GM12878 (cell line): ENCODE data around the gene RHCE. TPM values are rescaled to one million over a fixed set of nuclear protein-coding genes. Genes with fewer than 3 reads are reported as not detected.
"Not testable (repeated sequence)": the region's sequence is repeated elsewhere in the genome, so short reads cannot be mapped to it uniquely, and the experiment has no call there.

ENCODE experiments used
- ATAC-seq: fragments of 200-7000 bp; cut with Tn5 transposase; 3 replicates; pipeline ENCODE4 v1.9.1; 2020; ENCODE audit warnings: mild to moderate bottlenecking, moderate library complexity
- BruUV-seq: library from RNA; stranded (reverse); fragments of 400-500 nt; replicated peaks from 2 replicates; lab custom pipeline; 2021; lab: Mats Ljungman, UMichigan
- CTCF ChIA-PET: fragments of 300-600 bp; sonication (Branson Sonifier 250); formaldehyde crosslinking; extraction: SDS; loops from one replicate; lab custom pipeline; 2021; ENCODE audit warnings: inconsistent platforms; lab: Yijun Ruan, JAX
- POLR2A ChIA-PET: fragments of 350-600 bp; formaldehyde crosslinking; extraction: SDS; loops from one replicate; lab custom pipeline; 2021; ENCODE audit warnings: inconsistent platforms; lab: Charles Lee
- RAD21 ChIA-PET: fragments of 300-600 bp; sonication (Branson Sonifier 250); formaldehyde crosslinking; loops from one replicate; lab custom pipeline; 2023; ENCODE audit warnings: antibody characterized with exemption; ENCODE audit not compliant: unreplicated experiment; lab: Charles Lee
- SMC1A ChIA-PET: fragments of 300-600 bp; sonication (Branson Sonifier 250); formaldehyde crosslinking; loops from one replicate; lab custom pipeline; 2023; ENCODE audit not compliant: unreplicated experiment, uncharacterized antibody; lab: Charles Lee
- DNase-seq: peaks from one replicate; pipeline ENCODE4 v3.0.0-alpha.2; 2011; ENCODE audit warnings: low read depth, low spot score
- FAIRE-seq: peaks from 3 replicates; lab custom pipeline; 2011; peaks lifted over from hg19 to GRCh38; lab: Jason Lieb, UNC
- H2AFZ ChIP-seq: 2 replicates; pipeline ENCODE4 v1.6.0; 2011; ENCODE audit warnings: low read depth, low read length, control low read depth; ENCODE audit not compliant: control insufficient read depth
- H3K27ac ChIP-seq: 2 replicates; pipeline ENCODE4 v1.5.1; 2011; ENCODE audit warnings: control low read depth; ENCODE audit not compliant: control insufficient read depth, insufficient read depth
- H3K27me3 ChIP-seq, 2 experiments: replicated peaks in 1 of 2; 2 replicates each; pipeline versions ENCODE4 v1.6.0 to v1.6.1; 2011; ENCODE audit warnings: low read length in 1 of 2; ENCODE audit not compliant: control insufficient read depth in 2 of 2, insufficient read depth in 2 of 2
- H3K36me3 ChIP-seq, 2 experiments: 2 replicates each; pipeline ENCODE4 v1.5.1; 2011; ENCODE audit warnings: low read length in 1 of 2; ENCODE audit not compliant: control insufficient read depth in 2 of 2, insufficient read depth in 2 of 2
- H3K4me1 ChIP-seq: 2 replicates; pipeline ENCODE4 v1.6.1; 2011; ENCODE audit warnings: mild to moderate bottlenecking, low read length, moderate library complexity, mixed read lengths; ENCODE audit not compliant: control insufficient read depth, insufficient read depth
- H3K4me2 ChIP-seq: 2 replicates; pipeline ENCODE4 v1.6.0; 2011; ENCODE audit warnings: control low read depth; ENCODE audit not compliant: control insufficient read depth, insufficient read depth
- H3K4me3 ChIP-seq: fragments of 200-600 bp; sonication (generic); 2 replicates; pipeline ENCODE4 v1.5.1; 2016
- H3K79me2 ChIP-seq: 2 replicates; pipeline ENCODE4 v1.6.0; 2011; ENCODE audit warnings: low read length; ENCODE audit not compliant: control insufficient read depth, insufficient read depth
- H3K9ac ChIP-seq: 2 replicates; pipeline ENCODE4 v1.8.0; 2011; ENCODE audit warnings: low read length, control low read depth, mixed read lengths; ENCODE audit not compliant: control insufficient read depth, insufficient read depth
- H3K9me3 ChIP-seq: replicated peaks from 3 replicates; pipeline ENCODE4 v1.5.1; 2011; ENCODE audit warnings: mild to moderate bottlenecking, low read length; ENCODE audit not compliant: control insufficient read depth, insufficient read depth
- H4K20me1 ChIP-seq: 2 replicates; pipeline ENCODE4 v1.6.0; 2011; ENCODE audit not compliant: control insufficient read depth, insufficient read depth
- WGBS: methylation state at CpG from one replicate; pipeline ENCODE4 v1.1.6; 2016; ENCODE audit warnings: low lambda C conversion rate; ENCODE audit not compliant: insufficient replicate concordance, insufficient coverage; ENCODE audit errors: missing lambda C conversion rate; 5-methylcytosine and 5-hydroxymethylcytosine counted together
- in situ Hi-C: fragments of 300-500 bp; cut with MboI; formaldehyde crosslinking; loops from 9 replicates; pipeline ENCODE4 v1.14.3; 2018; ENCODE audit warnings: mixed read lengths
- intact Hi-C: fragments of 100-400 bp; cut with micrococcal nuclease; formaldehyde crosslinking; loops from one replicate; pipeline ENCODE4 v1.14.2; 2022; ENCODE audit not compliant: unreplicated experiment
- polyA plus RNA-seq, 11 experiments: library from polyadenylated mRNA; depleted of rRNA in 4 of 11; unstranded in 6 of 11; stranded (reverse) in 5 of 11; fragments of >200 nt; fragmentation: Nextera tagmentation in 4 of 11; fragmentation: Illumina TruSeq in 1 of 11; extraction: Ambion mirVana in 4 of 11; extraction: Trizol in 1 of 11; gene quantifications; 1 replicate in 1 of 11; 2 replicates in 10 of 11; pipeline versions ENCODE4 v1.2.1 to v1.2.3, GENCODE V29; 2011 to 2016; ENCODE audit warnings: inconsistent platforms in 2 of 11, missing spikeins in 2 of 11, low read depth in 1 of 11
- total RNA-seq, 4 experiments: library from RNA; depleted of rRNA in 3 of 4; stranded (reverse); fragments of >200 nt in 3 of 4; fragmentation: Illumina TruSeq in 1 of 4; extraction: Trizol in 1 of 4; gene quantifications; 2 replicates each; pipeline versions ENCODE4 v1.2.1 to v1.2.3, GENCODE V29; 2013 to 2021

The RHCE gene
- total and polyA plus RNA-seq, 10 of the 15 experiments (the other 5 are each of a cell fraction or from before 2014, with no cell fraction given), result 0.06 to 0.41 (median 0.22) TPM; not detected in 2

- BruUV-seq, H3K27me3 ChIP-seq, H3K9me3 ChIP-seq, POLR2A ChIA-PET, H3K4me1 ChIP-seq, H3K4me3 ChIP-seq, intact Hi-C loops, DNase-seq, ATAC-seq, H3K79me2 ChIP-seq, H3K36me3 ChIP-seq, FAIRE-seq, H3K27ac ChIP-seq, H4K20me1 ChIP-seq, H2AFZ ChIP-seq, RAD21 ChIA-PET, H3K4me2 ChIP-seq, CTCF ChIA-PET, H3K9ac ChIP-seq: not testable (repeated sequence)
- WGBS, result 59% methylated on average over 4 of the region's 4 CpGs
- in situ Hi-C loops, result loop anchor here (25.0 kb wide), 1 partner anchor 395 kb away; the partner anchor contains the start of genes MTFR1L and SELENON
- SMC1A ChIA-PET, result interaction anchor here (1.0 kb wide), 1 partner anchor 131 kb away, joined by 3 read pairs; no protein-coding TSS in a partner anchor
These were observed 3.3 kb downstream of the RHCE start for GRCh38 chr1:25417280-25417679.

DNA sequence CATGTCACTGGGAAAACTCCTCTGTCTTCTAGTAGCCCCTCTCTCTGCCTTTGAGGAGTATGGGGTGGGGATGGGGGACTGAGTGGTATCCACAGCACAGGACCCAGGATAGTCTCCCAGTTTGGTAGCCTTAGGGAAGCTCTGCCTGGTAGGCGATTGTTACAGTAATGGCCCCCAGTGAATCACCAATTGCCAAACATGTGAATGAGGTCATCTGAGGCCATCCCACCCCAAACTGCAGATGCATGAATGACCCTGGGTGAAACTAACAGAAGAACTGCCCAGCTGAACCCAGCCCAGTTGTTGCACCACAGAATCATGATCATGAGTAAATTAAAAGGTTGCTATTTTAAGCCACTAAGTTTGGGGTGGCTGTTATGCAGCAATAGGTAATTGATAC, 6.0 kb downstream of the RHCE start:
- H4K20me1 ChIP-seq, H3K4me2 ChIP-seq, H2AFZ ChIP-seq, H3K36me3 ChIP-seq, H3K9ac ChIP-seq, H3K9me3 ChIP-seq, FAIRE-seq, H3K79me2 ChIP-seq, intact Hi-C loops, H3K4me3 ChIP-seq, H3K27me3 ChIP-seq, BruUV-seq, RAD21 ChIA-PET, SMC1A ChIA-PET, POLR2A ChIA-PET, ATAC-seq, H3K4me1 ChIP-seq, H3K27ac ChIP-seq, DNase-seq: not testable (repeated sequence)
- CTCF ChIA-PET, result interaction anchor here (1.4 kb wide), 1 partner anchor 73 kb away, joined by 3 read pairs; no protein-coding TSS in a partner anchor
- WGBS, result 86% methylated on average over 1 of the region's 1 CpG
- in situ Hi-C loops, result loop anchor here (25.0 kb wide), 1 partner anchor 398 kb away; the partner anchor contains the start of genes MTFR1L and SELENON

GRCh38 chr1:25414157-25414556, 6.5 kb downstream of the RHCE start:
- RAD21 ChIA-PET, H3K27me3 ChIP-seq, SMC1A ChIA-PET, FAIRE-seq, H3K4me2 ChIP-seq, H3K9ac ChIP-seq, H4K20me1 ChIP-seq, H3K79me2 ChIP-seq, DNase-seq, H2AFZ ChIP-seq, ATAC-seq, BruUV-seq, H3K36me3 ChIP-seq, intact Hi-C loops, H3K4me1 ChIP-seq, H3K27ac ChIP-seq, H3K4me3 ChIP-seq, POLR2A ChIA-PET, H3K9me3 ChIP-seq: not testable (repeated sequence)
- in situ Hi-C loops, result loop anchor here (25.0 kb wide), 1 partner anchor 398 kb away; the partner anchor contains the start of genes MTFR1L and SELENON
- no CpG with 5 or more reads among the region's 6 CpGs for WGBS
- CTCF ChIA-PET, result interaction anchor here (1.4 kb wide), 1 partner anchor 73 kb away, joined by 3 read pairs; no protein-coding TSS in a partner anchor
